Measurements from ENCODE around the gene SRPK2.

- TF ChIP-seq TAF1 (conservative IDR thresholded peaks at IDR 0.05), result no peak
- TF ChIP-seq CTCF (IDR thresholded peaks at IDR 0.05; ENCODE audit: low read depth, low read length, missing input control), result no peak
- TF ChIP-seq ATF3 (IDR thresholded peaks at IDR 0.05), result no peak
- no peak for TF ChIP-seq REST (IDR thresholded peaks at IDR 0.05)
- no peak for TF ChIP-seq FOXA1 (IDR thresholded peaks at IDR 0.05)
- no peak for TF ChIP-seq HNF4G (IDR thresholded peaks at IDR 0.05)
- TF ChIP-seq YY1 (IDR thresholded peaks at IDR 0.05), result no peak
- no peak for TF ChIP-seq MAX (IDR thresholded peaks at IDR 0.05)
- TF ChIP-seq EGR1 (IDR thresholded peaks at IDR 0.05; ENCODE audit: low read depth in 2 of 2), result no peak
- TF ChIP-seq RAD21 (IDR thresholded peaks at IDR 0.05), result no peak
- TF ChIP-seq GABPA (IDR thresholded peaks at IDR 0.05 in 1 of 2, conservative IDR thresholded peaks at IDR 0.05 in 1 of 2), result no peak
- TF ChIP-seq JUND (IDR thresholded peaks at IDR 0.05), result no peak
- TF ChIP-seq ZBTB33 (IDR thresholded peaks at IDR 0.05), result no peak
Measured at GRCh38 chr7:105204953-105205352, 183.8 kb downstream of the SRPK2 start.
